Non-pigmented ciliary epithelial cell (primary cell): ENCODE measurements around the gene PTPRU.

Source experiments
- DNase-seq: peaks from one replicate; pipeline ENCODE4 v3.0.0-alpha.2; 2010; ENCODE audit warnings: low read depth

Gene PTPRU

DNA sequence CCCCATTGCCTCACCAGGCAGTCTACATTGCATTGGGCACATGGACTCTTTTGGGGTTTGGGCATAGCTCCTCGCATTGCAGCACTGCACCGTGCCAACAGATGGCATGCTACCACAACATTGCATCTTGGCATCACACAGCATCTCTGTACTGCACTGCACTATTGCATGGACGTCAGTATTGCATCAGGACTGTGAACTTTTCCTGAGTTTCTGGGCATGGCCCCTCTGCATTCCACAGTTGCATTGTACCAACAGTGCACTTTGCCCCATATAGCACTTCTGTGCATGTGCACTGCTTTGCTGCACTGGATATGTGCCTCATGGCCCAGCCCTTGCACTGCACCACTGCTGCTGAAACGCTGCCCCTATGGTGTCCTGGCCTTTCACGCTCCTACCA, 9.6 kb downstream of the PTPRU start:
- DNase-seq = no peak

- DNase-seq = no peak
Measured at GRCh38 chr1:29247044-29247443, 10.7 kb downstream of the PTPRU start.

DNA sequence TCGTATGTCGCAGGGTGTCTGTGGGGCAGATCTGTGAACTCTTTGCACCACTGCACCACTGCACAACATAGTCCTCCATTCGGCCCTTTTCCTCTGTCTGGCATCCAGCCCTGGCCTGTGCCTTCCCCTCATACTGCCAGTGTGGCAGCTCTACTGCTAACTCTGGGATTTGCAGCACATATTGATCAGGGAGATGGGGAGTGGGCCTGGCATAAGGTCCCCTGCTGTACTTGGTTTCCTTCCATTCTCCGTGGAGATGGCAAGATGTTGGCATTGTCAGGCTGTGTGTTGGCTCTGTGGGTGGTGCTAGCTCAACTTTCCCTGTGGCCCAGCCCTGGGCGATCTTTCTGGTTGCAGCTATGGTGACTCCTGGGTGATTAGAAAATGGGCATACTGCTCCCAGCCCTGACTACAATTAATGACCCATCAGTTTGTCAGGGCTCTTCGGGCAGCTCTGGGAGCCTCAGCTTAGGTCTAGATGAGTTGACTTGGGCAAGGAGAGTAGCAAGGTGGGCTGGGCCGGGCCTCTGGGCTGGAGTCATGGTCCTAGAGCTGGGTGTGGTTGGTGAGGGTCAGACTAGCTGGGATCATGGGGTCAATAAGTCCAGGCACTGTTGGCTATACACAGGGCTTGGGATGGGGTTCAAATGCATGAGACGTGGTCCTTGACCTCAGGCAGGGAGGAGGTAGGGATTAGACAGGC, 11.4 kb downstream of the PTPRU start:
- no peak for DNase-seq

DNA sequence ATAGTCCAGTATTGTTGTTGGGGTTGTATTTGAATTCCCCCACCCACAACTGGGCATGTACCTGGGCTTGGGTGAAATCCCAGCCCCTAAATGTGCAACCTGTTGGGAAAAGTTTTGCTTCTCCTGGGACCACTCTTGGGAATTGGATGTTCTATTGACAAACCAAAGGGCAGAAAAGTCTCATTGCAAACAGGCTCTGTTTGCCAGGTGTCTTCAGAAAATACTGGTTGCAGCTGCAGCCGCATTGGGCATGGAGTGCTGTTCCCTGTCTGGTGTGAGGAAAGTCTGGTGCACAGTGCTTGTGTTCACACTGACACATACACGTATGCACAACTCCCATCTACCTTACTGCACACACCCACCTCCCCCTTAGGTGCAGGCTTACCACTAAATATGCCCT, 12.1 kb downstream of the PTPRU start:
- DNase-seq = no peak

DNA sequence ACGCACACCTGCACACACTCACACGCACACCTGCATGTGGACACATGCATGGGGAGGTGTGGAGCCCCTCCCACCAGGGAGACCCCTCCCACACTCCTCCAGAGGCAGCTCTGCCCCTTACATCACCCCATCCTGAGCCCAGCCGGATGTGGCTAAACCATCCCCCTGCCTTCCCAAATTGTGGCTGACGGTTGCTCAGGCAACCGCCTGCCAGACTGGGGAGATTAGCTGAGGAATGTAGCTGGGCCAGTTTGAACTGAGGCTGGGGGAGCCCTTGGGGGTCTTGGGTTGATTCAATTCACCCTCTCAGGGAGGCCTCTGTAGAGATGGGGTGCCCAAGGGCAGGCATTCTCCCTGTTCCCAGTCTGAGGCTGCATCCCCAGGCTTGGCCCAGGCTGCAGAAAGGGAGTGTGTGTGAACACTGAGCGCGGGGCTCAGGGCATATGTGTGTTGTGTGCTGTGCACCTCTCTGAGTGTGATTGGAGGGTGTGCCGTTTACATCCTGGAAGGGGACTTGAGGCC, 12.9 kb downstream of the PTPRU start:
- no peak for DNase-seq

DNA sequence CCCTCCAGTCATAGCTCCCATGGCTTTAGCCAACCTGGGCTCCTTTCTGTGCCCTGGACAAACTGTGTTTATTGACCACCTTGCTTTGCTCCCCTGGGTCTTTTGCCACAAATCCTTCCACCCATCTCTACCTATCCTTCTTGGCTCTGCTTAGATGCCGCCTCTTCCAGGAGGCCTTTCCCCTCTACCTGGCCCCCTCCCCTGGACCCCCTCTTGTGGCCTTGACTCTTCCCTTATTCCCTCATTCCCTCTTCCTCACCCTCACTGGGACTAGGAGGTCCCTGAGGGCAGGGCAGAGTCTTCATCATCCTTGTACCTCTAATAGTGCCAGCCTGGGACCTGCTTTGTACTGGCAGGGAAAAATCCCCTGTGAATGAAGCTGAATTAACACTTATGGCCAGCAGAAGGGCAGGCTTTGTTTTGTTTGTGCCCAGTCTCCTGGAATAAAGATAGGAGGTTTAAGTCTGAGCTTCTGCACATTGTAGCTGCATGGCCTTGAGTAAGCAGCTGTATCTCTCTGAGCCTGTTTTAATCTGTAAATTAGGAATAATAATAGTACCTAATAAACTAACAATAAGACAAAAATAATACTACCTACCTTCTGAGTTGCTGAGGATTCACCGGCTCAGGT, 13.7 kb downstream of the PTPRU start:
- no peak for DNase-seq

- DNase-seq = no peak
Measured at GRCh38 chr1:29251164-29252124, 15.1 kb downstream of the PTPRU start.

DNA sequence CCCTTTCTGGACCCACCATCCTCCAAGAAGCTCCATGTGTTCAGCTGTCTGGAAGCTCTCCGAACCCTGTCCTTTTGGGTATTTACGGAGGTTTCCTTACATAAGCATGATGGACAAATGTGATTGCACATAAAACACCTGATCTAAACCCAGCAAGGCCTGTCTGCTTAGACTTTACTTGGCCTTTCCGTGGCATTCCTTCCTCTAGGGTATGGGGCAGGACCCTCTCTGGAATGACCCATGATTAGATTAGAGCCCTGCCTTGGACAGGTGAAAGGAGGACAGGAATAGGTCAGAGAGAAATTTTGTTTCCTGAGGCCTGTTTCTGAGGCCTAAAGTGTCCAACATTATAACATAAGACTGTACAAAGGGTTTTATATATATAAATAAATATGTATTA, 16.9 kb downstream of the PTPRU start:
- DNase-seq = no peak

DNA sequence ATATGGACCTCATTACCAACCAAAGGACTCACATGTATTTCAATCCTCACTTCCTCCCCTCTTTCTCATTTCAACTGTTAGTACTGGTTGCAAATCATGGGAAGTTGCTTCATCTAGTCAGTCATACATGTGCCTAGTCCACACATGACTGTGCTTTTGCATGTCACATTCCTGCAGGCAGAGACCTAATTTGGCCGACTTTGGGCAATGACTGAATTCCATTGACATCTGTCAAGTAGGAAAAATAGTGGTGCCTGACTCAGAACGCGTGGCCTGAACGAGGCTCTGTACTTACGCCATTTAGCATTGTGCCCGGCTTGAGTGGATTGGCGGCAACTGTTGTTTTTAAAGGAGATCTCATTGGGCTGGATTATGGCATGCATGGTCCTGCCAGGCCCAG, 18.0 kb downstream of the PTPRU start:
- no peak for DNase-seq

- DNase-seq = no peak
Measured at GRCh38 chr1:29255134-29255666, 18.9 kb downstream of the PTPRU start.

GRCh38 chr1:29256394-29256793, 20.1 kb downstream of the PTPRU start:
- DNase-seq = no peak

DNA sequence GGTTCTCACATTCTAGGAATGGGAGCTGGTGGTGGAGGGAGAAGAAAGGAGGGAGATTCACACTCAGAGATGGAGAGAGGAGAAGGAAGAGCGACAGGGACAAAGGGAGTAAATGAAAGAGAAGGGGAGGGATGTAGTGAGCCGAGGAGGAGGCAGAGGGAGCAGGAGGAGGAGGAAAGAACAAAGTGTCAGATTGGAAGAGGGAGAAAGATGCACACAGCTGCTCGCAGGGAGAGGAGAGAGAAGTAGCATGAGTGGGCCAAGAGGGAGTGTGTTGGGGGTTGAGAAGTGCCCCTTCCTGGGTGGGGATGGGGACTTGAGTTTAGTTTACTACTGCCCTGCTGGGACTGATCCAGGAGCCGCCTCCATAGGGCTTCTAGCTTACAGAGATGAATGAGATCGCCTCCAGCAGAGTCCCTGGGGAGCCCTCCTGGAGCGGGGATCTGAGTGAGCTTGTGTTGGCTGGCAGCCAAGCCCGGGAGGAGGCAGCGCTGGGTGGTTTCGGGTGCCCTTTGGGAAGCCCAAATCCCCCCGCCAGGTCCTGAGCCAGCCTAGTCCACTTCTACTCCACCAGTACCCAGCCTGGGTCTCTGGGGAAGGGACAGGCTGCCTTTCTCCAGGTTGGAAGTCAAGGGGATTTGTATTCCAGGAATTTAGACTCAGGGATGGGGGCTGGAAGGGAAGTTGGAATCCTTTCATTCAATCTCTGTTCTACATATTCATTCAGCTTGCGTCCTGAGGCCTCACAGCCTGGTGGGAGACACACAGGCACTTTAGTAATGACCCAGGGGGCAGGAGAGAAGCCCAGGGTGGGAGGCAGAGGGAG, 20.9 kb downstream of the PTPRU start:
- DNase-seq = no peak

DNA sequence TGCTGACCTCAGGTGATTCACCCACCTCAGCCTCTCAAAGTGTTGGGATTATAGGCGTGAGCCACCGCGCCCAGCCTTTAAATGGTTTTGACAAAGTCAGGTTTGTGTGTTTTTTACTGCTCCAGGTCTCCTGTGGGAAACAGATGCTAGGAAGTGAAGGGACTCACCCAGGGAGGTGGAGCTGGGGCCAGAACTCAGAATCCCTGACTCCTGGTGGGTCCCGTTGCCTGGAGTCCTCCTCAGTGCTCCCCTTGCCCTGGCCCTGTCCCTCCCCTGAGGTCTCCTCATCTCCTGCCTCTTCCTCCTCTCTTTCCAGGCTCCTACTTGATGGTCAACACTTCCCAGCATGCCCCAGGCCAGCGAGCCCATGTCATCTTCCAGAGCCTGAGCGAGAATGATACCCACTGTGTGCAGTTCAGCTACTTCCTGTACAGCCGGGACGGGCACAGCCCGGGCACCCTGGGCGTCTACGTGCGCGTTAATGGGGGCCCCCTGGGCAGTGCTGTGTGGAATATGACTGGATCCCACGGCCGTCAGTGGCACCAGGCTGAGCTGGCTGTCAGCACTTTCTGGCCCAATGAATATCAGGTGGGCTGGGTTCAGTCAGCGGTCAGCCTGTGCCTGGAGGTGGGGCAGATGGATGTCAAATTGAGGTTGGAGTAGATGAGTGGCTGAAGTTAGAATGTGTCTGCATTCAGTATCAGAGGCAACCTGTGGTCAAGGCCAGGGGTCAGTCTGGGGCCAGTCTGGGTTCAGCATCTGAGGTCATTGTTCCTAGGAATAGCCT, 22.1 kb downstream of the PTPRU start:
- no peak for DNase-seq

DNA sequence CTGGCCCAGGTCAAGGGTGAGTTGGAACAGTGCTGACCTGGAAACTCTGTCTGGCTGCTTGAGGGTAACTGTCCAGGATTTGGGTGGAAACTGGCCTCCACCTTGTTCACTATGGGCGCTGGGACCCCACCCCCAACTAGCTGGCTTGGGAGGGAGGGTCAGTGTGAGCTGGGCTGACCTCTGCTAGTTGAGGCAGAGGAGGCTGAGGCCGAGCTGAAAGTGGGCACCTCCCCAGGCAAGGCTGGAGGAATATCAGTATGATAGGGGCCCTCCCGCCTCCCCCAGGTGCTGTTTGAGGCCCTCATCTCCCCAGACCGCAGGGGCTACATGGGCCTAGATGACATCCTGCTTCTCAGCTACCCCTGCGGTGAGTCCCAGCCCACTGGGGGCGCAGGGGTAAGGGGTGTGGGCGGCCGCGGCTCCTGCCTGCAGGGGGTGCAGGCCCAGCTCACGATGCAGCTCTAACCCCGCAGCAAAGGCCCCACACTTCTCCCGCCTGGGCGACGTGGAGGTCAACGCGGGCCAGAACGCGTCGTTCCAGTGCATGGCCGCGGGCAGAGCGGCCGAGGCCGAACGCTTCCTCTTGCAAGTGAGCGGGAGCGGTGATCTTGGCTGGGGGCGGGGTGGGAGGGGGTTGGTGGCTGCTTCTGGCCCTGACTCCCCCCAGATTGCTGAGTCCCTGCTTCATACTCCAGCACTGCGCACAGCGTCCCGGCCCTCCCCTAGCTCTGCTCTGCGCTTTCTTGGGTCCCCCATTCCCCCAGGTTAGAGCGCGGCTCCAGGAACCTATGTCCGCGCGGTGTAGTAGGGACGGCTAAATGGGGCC, 22.9 kb downstream of the PTPRU start:
- no peak for DNase-seq

GRCh38 chr1:29259802-29260441, 23.6 kb downstream of the PTPRU start:
- DNase-seq = no peak

GRCh38 chr1:29260531-29260930, 24.2 kb downstream of the PTPRU start:
- no peak for DNase-seq

- DNase-seq = no peak
Measured at GRCh38 chr1:29264773-29265389, 28.6 kb downstream of the PTPRU start.

- DNase-seq = no peak
Measured at GRCh38 chr1:29266912-29267311, 30.6 kb downstream of the PTPRU start.
